ENCODE results near the gene CFAP92.

CFAP92 gene

GRCh38 chr3:128993461-128994172 lies at the start of gene CFAP92:
Gene CFAP92, minus strand, starts transcription at chr3:128994076. Its CDS starts 772 bp downstream, at chr3:128993304.
- DNase-seq (ENCODE audit: low read depth) = peak; percentile 24

DNA sequence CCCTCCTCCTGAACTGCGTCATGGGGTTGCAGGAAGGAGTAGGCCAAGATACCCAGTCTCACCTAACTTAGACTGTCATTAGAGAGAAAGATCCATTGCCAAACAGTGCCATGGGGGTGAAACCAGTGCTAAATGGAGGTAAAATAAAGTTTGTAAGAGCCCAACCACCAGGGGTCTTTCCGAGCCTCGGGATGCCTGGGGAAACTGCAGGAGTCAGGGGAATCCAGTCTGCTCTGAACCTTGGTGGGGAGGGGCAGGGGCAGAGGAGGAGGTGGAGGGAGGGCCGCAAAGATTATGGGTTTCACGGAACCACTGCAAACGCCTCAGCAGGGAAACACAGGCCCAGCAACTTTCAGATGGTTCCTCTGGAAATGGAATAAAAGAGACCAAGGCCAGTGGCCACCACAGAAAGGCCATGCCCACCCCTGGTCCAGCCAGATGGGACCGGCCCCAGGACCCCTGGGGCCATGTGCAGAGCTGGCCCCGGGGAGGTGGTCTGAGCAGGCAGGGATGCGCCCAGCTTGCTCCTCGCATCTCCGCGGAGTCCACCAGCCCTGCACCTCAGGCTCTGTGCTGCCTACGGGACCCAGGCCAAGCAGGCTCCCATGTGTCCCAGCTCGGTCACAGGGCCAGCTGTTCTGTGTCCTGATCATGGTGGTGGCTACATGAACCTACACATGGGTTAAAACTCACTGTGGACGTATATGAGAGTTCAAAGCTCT lies 46.9 kb upstream of the CFAP92 start:
- DNase-seq (ENCODE audit: low read depth) = no peak

- DNase-seq (ENCODE audit: low read depth) = no peak
Observed at GRCh38 chr3:129040039-129040336, 46.1 kb upstream of the CFAP92 start.

DNA sequence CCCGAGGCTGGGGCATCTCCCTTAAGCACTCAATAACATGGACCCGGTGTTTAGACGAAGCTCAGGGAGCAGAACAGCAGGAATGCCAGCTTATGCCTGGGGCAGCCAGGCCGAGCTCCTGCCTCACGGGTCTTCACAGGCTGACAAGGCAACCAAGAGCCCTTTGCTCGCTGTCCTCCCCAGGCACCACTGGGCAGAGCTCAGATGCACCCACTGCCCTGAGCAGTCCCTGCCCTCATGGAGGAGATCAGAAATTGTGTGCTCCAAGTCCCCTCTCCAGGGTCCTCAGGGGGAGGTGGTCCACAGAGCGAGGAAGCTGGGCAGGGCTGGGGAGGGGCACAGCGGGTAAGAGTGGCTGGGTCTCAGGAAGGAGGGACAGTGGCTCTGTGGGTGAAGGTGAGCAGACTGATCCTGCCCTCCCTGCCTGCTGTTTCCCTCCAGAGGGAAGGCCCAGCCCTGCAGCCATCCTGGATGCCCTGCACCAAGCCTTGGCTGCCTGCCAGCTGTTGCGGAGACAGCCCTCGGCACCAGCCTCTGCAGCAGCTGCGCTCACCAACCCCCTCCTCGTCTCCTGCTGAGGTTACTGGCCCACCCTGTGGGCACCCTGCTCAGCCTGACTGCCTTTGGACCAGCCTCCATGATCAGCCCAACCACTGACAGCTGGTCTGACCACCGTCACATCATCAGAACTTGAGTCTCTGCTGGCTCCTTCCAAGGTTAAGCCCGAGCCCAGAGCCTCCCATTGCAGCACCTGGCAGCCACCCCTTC lies 45.6 kb upstream of the CFAP92 start:
- no peak for DNase-seq (ENCODE audit: low read depth)

- no peak for DNase-seq (ENCODE audit: low read depth)
Observed at GRCh38 chr3:129038121-129038855, 44.4 kb upstream of the CFAP92 start.

- no peak for DNase-seq (ENCODE audit: low read depth)
Observed at GRCh38 chr3:129037093-129037419, 43.2 kb upstream of the CFAP92 start.

- no peak for DNase-seq (ENCODE audit: low read depth)
Observed at GRCh38 chr3:129036222-129037092, 42.6 kb upstream of the CFAP92 start.

GRCh38 chr3:129035360-129036221 lies 41.7 kb upstream of the CFAP92 start:
- DNase-seq (ENCODE audit: low read depth) = no peak

GRCh38 chr3:129034642-129035041 lies 40.8 kb upstream of the CFAP92 start:
- no peak for DNase-seq (ENCODE audit: low read depth)

GRCh38 chr3:129033633-129034321 lies 39.9 kb upstream of the CFAP92 start:
- DNase-seq (ENCODE audit: low read depth) = no peak

GRCh38 chr3:129033151-129033550 lies 39.3 kb upstream of the CFAP92 start:
- DNase-seq (ENCODE audit: low read depth) = no peak

DNA sequence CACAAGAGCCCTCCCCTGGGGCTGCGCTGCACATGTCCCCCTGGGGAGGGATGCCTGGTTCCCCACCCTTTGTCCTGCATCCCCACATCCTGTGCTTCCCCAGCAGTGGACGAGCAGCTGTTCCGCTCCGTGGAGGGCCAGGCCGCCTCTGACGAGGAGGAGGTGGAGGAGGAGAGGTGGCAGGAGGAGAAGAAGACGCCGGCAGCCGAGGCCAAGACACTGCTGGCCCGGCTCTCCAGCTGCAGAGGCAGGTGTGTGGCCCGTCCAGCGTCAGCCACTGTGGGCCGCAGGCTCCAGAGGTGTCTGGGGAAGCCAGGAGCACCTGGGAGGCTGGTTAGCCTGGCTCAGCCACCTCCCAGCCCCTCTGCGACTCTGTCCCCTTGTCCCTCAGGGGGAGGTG lies 38.8 kb upstream of the CFAP92 start:
- DNase-seq (ENCODE audit: low read depth) = no peak

GRCh38 chr3:129031476-129032215 lies 37.8 kb upstream of the CFAP92 start:
- DNase-seq (ENCODE audit: low read depth) = no peak

DNA sequence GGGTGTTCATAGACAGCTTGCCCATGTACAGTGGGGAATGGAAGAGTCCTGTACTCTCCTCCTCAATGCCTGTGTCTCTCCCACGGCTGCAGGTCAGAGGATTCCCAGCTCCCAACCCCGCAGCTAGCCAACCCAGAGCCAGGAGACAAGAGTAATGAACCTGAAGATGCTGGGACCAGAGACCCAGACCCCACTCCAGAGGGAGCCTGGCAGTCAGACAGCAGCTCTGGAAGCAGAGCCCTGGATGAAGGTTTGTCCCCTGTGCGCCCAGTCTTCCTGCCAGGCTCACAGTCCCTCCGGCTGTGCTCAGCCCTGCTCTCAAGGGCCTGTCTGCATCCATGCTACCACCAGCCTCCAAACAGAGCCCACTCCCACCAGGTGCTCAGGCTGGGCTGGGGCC lies 36.7 kb upstream of the CFAP92 start:
- no peak for DNase-seq (ENCODE audit: low read depth)

- DNase-seq (ENCODE audit: low read depth) = no peak
Observed at GRCh38 chr3:129028866-129029265, 35.0 kb upstream of the CFAP92 start.

- DNase-seq (ENCODE audit: low read depth) = no peak
Observed at GRCh38 chr3:129027544-129027880, 33.6 kb upstream of the CFAP92 start.

DNA sequence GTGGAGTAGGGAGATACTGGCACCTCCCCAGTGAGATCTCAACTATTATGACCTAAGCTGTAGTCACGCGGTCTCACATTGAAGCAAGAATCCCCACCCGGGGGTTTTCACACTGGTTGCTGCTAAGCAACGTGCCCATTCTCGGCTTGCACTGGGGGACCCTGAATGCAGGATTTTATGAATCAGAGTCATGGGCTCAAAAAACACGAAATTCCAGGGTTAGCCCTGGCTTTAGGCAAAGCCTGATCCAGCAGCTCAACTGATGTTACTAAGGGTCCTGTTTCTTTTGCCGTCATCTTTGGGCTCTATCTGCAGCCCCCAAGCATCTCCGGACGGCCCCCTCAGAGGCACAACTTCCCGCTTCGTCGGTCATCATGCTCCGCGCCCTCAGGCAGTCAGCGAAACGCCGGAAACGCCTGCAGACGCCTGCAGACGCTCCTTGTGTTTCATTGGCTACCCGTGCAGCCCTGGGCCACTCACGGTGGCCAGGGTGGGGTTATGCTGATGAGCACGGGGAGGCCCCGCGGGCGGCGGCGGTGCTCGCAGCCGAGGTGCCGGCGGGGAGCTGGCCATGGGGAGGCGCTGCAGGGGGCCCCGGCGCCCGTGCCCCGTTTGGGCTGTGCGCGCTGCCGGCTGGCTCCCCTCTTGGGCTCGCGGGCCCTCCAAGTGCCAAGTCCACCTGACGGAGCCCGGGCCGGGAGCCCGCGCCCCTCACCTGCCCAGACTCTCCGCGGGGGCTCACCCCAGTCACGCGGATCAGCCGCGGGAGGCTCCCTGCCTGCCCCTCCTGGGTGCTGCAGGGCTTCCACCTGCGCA lies 33.1 kb upstream of the CFAP92 start:
- DNase-seq (ENCODE audit: low read depth) = peak; percentile 57

GRCh38 chr3:129025691-129026435 lies 32.0 kb upstream of the CFAP92 start:
- no peak for DNase-seq (ENCODE audit: low read depth)
